HUES48 (cell line): ENCODE results near the gene STX3.
A peak's percentile ranks its signal among the peaks of the same experiment; 100 is the strongest.

Experiments
- H3K27ac ChIP-seq: one replicate; pipeline ENCODE4 v1.7.0; 2013; ENCODE audit warnings: low read depth, low read length, inconsistent platforms
- H3K27me3 ChIP-seq: 2 replicates; pipeline ENCODE4 v1.6.1; 2013; ENCODE audit warnings: mild to moderate bottlenecking, low read length; ENCODE audit not compliant: control insufficient read depth, insufficient read depth
- H3K36me3 ChIP-seq: 2 replicates; pipeline ENCODE4 v1.6.1; 2013; ENCODE audit warnings: low read length; ENCODE audit not compliant: control insufficient read depth, insufficient read depth
- H3K4me1 ChIP-seq: 2 replicates; pipeline ENCODE4 v1.6.1; 2013; ENCODE audit warnings: mild to moderate bottlenecking, low read length; ENCODE audit not compliant: control insufficient read depth, insufficient read depth
- H3K4me3 ChIP-seq: 2 replicates; pipeline ENCODE4 v1.5.1; 2013; ENCODE audit warnings: mild to moderate bottlenecking, low read depth, low read length
- H3K9ac ChIP-seq: 2 replicates; pipeline ENCODE4 v1.6.1; 2013; ENCODE audit warnings: mild to moderate bottlenecking, low read depth, low read length, moderate library complexity
- H3K9me3 ChIP-seq: 2 replicates; pipeline ENCODE4 v1.6.1; 2013; ENCODE audit warnings: low read length; ENCODE audit not compliant: control insufficient read depth, insufficient read depth

The STX3 gene

GRCh38 chr11:59787816-59788215 is 32.6 kb downstream of the STX3 start:
- no peak overlapping the region for H3K9ac ChIP-seq
- H3K36me3 ChIP-seq, result peaks cover 66% of the 10 kb centered on the region
- no peak overlapping the region for H3K27ac ChIP-seq

DNA sequence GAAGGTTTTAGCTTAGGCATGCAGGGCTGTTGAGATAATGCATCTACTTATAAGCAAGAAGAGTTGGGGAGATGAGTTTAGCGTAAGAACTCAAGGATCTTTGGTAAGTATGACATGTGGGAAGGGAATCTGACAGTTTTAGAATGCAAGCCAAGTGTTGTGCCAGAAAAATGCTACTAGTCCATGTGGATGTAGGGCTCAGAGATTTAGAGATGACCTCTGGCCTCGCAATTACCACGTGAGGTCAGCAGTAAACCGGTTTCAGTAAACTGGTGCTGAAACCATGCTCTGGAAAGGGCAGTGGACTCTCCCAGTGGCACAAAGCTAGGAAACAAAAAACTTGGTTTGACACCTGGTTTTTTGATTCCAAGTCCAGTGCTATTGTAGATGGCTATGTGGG is 36.5 kb downstream of the STX3 start:
- no peaks in the 10 kb centered on the region for H3K9me3 ChIP-seq
- no peak overlapping the region for H3K4me3 ChIP-seq
- H3K4me1 ChIP-seq, result no peaks in the 10 kb centered on the region
- peaks cover 99% of the 10 kb centered on the region for H3K36me3 ChIP-seq
- no peak overlapping the region for H3K27ac ChIP-seq
- no peak overlapping the region for H3K9ac ChIP-seq
- H3K27me3 ChIP-seq, result no peaks in the 10 kb centered on the region

More at GRCh38 chr11:59787816-59788215, 32.6 kb downstream of the STX3 start:
- no peaks in the 10 kb centered on the region for H3K27me3 ChIP-seq
- H3K9me3 ChIP-seq, result no peaks in the 10 kb centered on the region
- H3K4me3 ChIP-seq, result no peak overlapping the region
- H3K4me1 ChIP-seq, result no peaks in the 10 kb centered on the region

GRCh38 chr11:59792507-59792906 is 37.3 kb downstream of the STX3 start:
- Histone ChIP-seq H3K4me3 (no peak overlapping the region), H3K4me1 (no peaks in the 10 kb centered on the region), H3K9ac (no peak overlapping the region), H3K27me3 (no peaks in the 10 kb centered on the region), H3K36me3 (peaks cover 99% of the 10 kb centered on the region), H3K27ac (no peak overlapping the region), H3K9me3 (no peaks in the 10 kb centered on the region)

DNA sequence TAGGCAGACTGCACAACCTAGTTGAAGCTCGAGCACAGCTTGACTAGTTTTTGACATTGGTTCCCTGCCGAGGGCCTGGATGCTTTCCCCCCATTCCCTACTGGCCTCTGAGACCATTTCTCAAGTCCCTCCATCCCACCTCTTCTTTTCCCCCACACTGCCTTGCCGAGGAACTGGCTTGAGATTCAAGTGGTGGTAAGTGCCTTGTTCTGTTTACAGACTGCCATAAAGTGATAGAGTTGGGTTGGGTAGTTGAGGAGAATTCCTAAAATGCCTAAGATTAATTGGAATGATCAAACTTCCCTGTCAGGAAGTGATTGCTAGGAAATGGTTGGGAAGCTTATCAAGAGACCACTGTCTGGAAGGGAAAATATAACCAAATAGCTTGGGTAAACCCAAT is 39.2 kb downstream of the STX3 start:
- Histone ChIP-seq H3K36me3 (peaks cover 89% of the 10 kb centered on the region), H3K4me3 (no peak overlapping the region), H3K27me3 (no peaks in the 10 kb centered on the region), H3K4me1 (no peaks in the 10 kb centered on the region), H3K9ac (no peak overlapping the region), H3K9me3 (no peaks in the 10 kb centered on the region), H3K27ac (no peak overlapping the region)

DNA sequence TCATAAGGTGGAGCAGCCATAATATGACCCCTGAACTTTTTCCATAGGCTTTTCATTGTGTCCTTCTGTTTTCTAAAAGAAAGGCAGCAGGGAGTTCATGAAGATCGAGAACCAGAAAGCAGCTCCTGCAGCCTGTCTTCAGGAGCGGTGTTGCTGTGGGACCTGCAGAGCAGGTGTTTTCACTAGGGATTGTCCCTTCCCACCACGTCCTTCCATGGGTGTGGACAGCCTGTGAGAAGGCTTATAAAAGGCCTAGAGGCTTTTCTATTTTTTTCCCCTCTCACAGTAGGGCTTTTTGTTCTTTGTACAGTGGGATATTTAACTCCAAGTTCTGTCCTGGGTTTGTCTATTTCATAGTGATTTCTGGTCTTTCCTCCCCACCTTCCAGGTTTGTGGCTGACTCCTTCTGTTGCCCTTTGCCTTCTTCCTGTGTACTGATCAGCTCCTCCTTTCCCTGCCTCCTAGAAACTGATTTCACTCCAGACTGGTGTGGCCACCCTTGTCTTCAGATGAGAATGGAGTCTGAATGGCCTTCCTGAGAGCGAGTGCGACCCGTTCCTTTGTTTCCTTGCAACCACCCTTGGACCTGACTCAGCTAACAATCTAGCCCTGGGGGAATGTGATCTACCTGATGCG is 45.3 kb downstream of the STX3 start:
- H3K36me3 ChIP-seq, result peaks cover 74% of the 10 kb centered on the region
- H3K9ac ChIP-seq, result no peak overlapping the region
- no peak overlapping the region for H3K27ac ChIP-seq
- no peak overlapping the region for H3K4me3 ChIP-seq
- H3K9me3 ChIP-seq, result no peaks in the 10 kb centered on the region
- no peaks in the 10 kb centered on the region for H3K4me1 ChIP-seq
- no peaks in the 10 kb centered on the region for H3K27me3 ChIP-seq

DNA sequence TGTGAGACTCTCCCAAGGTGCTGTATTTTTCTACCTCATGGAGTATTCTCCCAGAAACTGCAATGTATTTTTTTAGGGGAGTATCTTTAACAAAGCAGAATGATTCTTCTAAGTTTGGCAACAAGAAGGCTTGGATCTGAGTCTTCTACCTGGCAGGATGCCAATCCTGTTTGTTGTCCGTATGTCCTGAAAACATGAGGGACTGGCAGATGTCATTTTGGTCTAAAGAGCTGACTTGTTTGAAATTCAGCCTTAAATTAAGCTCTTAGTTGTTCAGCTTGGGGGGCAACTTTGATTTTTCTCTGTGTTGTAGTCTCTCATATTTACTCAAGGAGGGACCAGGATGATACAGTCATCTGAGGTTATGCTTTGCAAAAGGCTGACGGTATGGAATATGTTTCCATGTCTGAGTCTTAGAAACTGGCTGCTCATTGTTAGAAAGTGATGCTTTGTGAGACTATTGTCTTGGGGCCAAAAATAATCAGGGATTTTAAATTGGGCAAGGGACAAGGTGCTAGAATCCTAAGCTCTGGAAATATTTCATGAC is 46.1 kb downstream of the STX3 start:
- H3K4me3 ChIP-seq, result no peak overlapping the region
- no peaks in the 10 kb centered on the region for H3K9me3 ChIP-seq
- H3K36me3 ChIP-seq, result peaks cover 74% of the 10 kb centered on the region
- no peaks in the 10 kb centered on the region for H3K4me1 ChIP-seq
- no peaks in the 10 kb centered on the region for H3K27me3 ChIP-seq
- no peak overlapping the region for H3K27ac ChIP-seq
- H3K9ac ChIP-seq, result no peak overlapping the region

- Histone ChIP-seq H3K36me3 (peaks cover 74% of the 10 kb centered on the region), H3K4me3 (no peak overlapping the region)
Observed at GRCh38 chr11:59801981-59802638, 46.9 kb downstream of the STX3 start.

DNA sequence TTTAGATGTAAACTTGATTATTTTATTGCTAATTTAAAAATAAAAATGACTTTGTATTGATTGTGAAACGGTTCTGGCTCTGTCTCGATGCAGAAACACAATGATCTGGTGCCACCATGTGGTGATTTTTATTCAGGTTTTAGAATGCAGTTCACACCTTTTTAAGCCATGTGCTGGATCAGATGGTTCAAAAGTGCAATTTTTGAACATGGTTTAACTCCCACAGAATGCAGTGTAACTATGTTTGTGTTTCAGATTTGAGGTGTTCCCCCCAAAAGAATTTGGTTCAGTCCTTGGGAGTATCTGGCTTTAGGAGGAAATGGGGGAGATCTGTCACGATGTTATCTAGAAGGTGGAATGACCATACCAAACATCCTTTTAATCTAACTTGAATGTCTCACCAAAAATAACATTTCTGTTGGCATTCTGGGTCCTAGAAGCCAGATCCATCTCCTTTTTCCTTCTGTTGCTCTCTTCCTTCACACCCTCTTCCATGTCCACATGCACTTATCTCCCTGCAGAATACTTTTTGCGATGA is 47.5 kb downstream of the STX3 start:
- Histone ChIP-seq H3K9ac (no peak overlapping the region), H3K9me3 (no peaks in the 10 kb centered on the region), H3K27me3 (no peaks in the 10 kb centered on the region), H3K27ac (no peak overlapping the region), H3K36me3 (peaks cover 74% of the 10 kb centered on the region), H3K4me3 (no peak overlapping the region), H3K4me1 (no peaks in the 10 kb centered on the region)

More at GRCh38 chr11:59801981-59802638, 46.9 kb downstream of the STX3 start:
- Histone ChIP-seq H3K9me3 (no peaks in the 10 kb centered on the region), H3K27me3 (no peaks in the 10 kb centered on the region), H3K27ac (peak overlapping the region; percentile 23), H3K9ac (no peak overlapping the region), H3K4me1 (no peaks in the 10 kb centered on the region)

DNA sequence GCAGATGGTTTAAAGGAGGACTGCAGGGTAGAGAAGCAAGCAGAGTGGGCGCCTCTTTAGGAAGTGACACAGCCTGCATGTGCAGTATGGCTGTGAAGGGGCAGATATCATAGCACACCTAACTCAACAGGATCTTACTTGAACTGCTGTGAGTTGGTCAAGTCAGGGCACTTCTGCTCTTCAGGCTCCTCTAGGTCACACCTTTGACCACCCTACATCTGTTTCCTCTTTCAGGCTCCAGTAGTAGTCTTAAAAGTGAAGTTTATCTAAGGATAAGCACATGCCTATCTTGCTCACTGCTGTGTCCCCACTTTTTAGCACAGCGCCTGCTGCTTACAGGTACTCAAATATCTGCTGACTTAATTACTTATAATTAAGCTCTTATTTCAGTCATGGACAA is 48.9 kb downstream of the STX3 start:
- Histone ChIP-seq H3K27me3 (no peaks in the 10 kb centered on the region), H3K36me3 (peaks cover 84% of the 10 kb centered on the region), H3K4me1 (no peaks in the 10 kb centered on the region), H3K9ac (no peak overlapping the region), H3K27ac (no peak overlapping the region), H3K9me3 (no peaks in the 10 kb centered on the region), H3K4me3 (no peak overlapping the region)

- Histone ChIP-seq H3K36me3 (peaks cover 62% of the 10 kb centered on the region), H3K27me3 (no peaks in the 10 kb centered on the region), H3K27ac (no peak overlapping the region), H3K9me3 (no peaks in the 10 kb centered on the region), H3K4me1 (peaks cover 10% of the 10 kb centered on the region), H3K9ac (no peak overlapping the region), H3K4me3 (no peak overlapping the region)
Observed at GRCh38 chr11:59807047-59807610, 52.0 kb downstream of the STX3 start.
